OCI-LY3 (cell line): ENCODE measurements around the gene TRIM27.

ENCODE experiments used
- EZH2phosphoT487 ChIP-seq: fragments of 200-600 bp; shearing (Covaris generic); IDR thresholded peaks from 2 replicates; pipeline ENCODE4 v1.6.1; 2018; ENCODE audit warnings: antibody characterized with exemption, mixed run types, low read depth
- TF ChIP-seq, protein P1 (sequence below): fragments of 200-600, 300-600 bp; sonication (generic); IDR thresholded peaks from 2 replicates; pipeline ENCODE4 v1.5.1; 2014; ENCODE audit warnings: antibody characterized with exemption, low read length, low read depth

DNA sequence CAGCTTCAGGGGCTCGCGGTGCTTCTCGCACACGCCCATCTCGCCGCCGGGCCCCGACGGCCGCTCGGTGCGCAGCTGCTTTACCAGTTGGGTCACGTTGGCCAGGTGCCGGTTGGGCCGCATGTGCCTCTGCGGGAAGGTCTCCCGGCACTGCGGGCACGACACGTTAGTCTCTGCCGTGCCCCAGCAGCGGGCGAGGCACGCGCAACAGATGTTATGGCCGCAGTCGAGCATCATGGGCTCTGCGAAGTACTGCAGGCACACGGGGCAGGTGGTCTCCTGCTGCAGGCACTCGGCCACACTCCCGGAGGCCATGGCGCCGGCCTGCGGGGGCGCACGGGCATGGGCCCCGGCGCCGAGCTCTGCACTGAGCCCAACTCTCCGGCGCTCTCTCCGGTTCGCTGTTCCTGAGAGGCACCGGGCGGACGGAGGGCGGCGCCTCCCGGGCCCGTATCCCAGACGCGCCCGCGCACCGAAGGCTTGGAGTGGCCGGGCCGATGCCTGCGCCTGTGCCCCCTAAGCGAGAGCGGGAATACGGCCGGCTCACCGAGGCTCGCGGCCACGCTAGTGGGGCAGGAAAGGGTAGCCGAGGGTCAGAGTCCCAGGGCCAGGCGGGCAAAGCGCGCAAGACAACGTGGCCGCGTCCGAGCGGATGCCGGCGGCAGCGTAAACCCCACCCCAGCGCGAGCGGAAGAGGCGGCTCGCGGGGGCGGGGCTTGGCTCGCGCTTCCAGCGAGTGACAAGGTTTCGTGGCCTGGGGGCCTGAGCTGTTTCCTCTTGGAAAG lies at the start of gene TRIM27:
- TF ChIP-seq, protein P1, sequence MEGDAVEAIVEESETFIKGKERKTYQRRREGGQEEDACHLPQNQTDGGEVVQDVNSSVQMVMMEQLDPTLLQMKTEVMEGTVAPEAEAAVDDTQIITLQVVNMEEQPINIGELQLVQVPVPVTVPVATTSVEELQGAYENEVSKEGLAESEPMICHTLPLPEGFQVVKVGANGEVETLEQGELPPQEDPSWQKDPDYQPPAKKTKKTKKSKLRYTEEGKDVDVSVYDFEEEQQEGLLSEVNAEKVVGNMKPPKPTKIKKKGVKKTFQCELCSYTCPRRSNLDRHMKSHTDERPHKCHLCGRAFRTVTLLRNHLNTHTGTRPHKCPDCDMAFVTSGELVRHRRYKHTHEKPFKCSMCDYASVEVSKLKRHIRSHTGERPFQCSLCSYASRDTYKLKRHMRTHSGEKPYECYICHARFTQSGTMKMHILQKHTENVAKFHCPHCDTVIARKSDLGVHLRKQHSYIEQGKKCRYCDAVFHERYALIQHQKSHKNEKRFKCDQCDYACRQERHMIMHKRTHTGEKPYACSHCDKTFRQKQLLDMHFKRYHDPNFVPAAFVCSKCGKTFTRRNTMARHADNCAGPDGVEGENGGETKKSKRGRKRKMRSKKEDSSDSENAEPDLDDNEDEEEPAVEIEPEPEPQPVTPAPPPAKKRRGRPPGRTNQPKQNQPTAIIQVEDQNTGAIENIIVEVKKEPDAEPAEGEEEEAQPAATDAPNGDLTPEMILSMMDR, result no peak
- no peak for TF ChIP-seq EZH2phosphoT487
